HG03175 (cell line): ENCODE results near the gene RNF125.
"Not testable (repeated sequence)": the region's sequence is repeated elsewhere in the genome, so short reads cannot be mapped to it uniquely, and the experiment has no call there.

Experiments
- ATAC-seq: cut with Tn5 transposase; IDR thresholded peaks from one replicate; pipeline ENCODE4 v1.9.1; 2021; ENCODE audit warnings: mild to moderate bottlenecking, moderate library complexity; ENCODE audit not compliant: unreplicated experiment

Gene RNF125

DNA sequence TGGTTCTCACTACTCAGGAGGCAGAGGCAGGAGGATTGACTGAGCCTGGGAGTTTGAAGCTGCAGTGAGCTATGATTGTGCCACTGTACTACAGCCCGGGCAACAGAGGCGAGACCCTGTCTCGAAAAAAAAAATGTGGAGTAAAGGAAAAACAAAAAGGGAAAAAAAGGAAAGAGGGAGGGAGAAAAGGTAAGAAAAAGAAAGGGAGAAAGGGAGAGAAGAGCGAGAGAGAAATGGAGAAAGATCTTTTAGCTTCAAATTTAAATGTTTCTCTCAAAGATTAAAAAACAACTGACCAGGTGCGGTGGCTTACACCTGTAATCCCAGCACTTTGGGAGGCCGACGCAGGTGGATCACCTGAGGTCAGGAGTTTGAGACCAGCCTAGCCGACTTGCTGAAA is 65.2 kb downstream of the RNF125 start:
- ATAC-seq, result no peak

DNA sequence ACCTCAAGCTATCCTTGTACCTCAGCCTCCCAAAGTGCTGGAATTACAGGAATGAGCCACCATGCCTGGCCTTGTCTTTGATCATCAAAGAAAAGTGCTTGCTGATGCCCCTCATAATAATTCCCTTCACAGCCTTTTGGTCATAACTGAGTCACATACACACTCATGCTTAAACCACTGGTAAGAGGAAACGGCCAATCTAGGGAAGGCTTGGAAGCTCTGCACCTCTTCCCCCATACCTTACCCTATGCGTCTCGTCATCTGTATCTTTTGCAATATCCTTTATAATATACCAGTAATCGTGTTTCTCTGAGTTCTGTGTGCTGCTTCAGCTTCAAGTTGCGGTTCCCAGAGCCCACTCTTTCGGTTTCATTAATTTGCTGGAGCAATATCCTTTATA is 68.3 kb downstream of the RNF125 start:
- no peak for ATAC-seq

DNA sequence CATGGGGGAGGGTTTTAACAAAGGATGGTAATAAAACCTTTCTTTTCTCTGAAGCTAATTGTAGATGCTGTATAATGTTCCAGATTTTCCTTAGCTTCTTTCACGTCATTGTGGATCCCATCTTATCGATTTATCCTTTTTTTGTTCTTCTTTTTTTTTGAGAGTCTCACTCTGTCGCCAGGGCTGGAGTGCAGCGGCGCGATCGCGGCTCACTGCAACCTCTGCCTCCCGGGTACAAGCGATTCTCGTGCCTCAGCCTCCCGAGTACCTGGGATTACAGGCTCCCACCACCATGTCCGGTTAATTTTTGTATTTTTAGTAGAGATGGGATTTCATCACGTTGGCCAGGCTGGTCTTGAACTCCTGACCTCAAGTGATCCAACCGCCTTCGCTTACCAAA is 72.2 kb downstream of the RNF125 start:
- ATAC-seq, result not testable (repeated sequence)

DNA sequence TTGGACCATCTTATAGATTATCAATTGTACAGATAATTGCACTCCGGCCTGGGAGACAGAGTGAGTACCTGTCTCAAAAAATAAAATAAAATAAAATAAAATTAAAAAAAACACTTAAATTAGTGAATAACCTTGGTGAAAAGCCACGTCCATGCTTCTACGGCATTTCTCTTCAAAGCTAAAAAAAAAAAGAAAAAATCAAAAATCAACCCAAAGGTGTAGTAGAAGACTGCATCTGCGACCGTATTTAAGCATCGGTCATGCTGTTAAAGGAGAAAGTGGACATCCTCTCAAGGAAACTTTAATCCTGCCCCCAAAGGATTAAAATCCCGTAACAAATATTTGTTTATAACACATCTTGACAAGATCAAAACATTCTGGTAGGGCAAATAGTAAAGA is 72.7 kb downstream of the RNF125 start:
- ATAC-seq, result no peak

DNA sequence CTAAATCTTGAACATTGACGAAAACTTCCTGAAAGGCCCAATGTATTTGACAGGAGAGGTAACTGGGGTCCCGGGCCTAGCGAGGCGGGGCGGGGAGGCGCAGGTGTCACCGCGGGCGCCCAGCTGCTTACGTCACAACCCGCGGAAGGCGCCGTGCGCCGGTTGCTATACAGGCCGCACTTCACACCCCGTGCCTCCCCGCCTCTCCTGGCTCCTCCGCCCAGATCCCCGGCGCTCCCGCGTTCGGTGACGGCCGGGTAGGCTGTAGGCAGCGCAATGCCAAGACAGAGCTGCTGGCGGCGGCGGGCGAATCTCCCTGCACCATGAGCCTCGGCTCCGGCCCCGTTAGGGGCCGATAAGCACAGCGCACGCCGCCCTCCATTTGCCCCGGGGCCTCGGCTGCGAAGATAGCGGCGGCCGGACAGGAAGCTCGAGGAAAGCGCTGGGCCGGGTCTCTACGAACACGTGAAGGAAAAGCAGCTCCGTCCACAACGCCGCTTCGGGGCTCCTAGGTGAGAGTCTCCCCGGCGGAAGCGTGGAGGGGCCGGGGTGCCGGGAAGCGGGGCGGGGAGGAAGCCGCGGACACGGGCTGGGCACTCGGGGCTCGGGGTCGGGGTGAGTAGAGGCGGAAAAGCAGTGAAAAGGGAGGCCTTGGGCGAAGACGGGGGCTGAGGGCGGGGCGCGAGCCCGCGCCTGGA is 73.2 kb downstream of the RNF125 start, which contains the start of gene RNF138:
Gene RNF138 (plus strand): TSS at position 151 of the 698 bp plus-strand sequence. CDS start 903 bp downstream, outside the sequence.
- ATAC-seq, result peak; percentile 64

DNA sequence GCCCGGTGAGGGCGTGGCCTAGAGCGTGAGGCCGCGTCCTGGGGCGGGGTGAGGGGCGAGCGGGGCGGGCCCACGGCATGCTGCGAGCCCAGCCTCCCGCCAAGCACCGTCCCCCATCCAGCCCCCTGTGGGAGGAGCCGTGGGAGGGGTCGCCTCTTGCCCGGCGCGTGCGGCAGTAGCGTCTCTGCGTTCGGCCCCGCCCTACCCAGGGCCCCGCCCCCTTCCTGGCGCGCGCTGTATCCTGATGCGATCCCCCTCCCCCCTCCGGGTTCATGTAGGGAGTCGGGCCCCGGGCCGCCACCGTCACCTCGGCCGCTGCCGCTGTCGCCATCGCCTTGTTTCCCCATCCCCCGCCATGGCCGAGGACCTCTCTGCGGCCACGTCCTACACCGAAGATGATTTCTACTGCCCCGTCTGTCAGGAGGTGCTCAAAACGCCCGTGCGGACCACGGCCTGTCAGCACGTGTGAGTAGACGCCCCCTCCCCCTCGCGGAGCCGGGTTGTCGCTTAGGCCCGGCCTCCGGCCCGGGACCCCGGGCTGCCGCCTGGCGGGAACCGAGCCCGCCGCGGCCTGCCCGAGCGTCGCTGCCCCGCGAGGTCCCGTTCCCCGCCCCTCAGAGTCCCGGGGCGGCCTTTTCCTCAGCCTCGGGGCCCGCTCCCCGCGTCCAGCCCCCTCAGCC is 73.9 kb downstream of the RNF125 start:
- ATAC-seq, result peak; percentile 75

DNA sequence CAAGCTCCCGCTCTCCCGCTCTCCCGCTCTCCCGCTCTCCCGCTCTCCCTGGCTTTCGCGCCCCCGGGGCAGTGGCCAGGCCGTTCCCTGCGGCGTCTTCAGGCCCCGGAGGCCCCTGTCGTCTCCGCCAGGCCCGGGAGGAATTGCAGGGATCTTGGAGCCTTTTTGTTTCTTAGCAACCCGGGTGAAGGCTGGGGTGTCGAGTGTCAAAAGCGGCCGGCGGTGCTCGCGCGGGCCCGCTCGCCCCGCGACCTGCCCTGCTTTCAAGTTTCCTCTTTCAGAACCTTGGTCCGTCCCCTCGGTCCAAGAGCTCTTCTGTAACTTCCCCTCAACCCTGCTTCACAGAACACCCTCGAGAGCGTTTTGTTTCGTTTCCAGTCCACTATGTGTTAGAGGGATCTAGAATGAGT is 74.5 kb downstream of the RNF125 start:
- ATAC-seq, result peak; percentile 34

DNA sequence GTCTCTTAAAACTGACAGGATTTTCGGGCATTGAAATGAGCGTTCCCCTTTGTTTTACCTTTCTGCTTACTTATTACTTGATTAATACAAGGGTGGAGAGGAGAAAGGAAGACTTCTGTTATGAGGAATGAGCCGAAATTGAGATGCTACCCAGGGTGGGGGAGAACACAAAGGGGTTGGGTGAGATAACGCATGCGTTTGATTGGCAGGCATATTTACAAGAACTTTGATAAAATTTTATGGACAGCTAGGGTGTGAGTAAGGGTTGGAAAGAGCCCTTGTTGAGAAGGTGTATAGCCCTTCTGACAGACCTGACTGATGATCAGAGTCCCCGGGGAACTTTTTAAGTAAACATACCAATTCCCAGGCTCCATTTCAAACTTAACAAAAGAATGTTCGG is 74.9 kb downstream of the RNF125 start:
- ATAC-seq, result no peak

DNA sequence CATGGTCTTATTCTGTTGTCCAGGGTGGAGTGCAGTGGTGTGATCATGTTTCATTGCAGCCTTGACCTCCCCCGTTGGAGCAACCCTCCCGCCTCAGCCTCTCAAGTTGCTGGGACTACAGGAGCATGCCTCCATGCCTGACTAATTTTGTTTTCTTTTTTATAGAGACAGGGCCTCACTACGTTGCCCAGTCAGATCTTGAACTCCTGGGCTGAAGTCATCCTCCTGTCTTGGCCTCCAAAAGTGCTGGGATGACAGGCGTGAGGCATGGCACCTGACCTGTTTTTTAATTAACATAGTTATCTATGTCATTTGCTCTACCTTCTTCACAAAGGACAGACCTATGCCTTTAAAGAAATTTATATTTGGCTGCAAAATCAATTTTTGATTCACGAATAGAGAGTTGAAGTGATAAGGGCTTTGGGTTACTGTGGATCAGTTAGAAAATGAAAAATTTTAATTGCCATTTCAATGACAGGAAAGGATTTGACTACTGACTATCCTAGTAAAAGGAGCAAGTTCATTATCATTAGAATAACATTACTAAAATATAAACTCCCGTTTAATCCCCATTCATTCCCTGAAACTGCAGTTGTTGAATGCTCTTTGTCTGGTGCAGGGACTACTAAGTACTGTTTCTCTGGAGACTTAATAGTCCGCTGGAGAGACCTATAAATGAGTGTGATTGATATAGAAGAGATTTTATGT is 76.7 kb downstream of the RNF125 start:
- ATAC-seq, result no peak

DNA sequence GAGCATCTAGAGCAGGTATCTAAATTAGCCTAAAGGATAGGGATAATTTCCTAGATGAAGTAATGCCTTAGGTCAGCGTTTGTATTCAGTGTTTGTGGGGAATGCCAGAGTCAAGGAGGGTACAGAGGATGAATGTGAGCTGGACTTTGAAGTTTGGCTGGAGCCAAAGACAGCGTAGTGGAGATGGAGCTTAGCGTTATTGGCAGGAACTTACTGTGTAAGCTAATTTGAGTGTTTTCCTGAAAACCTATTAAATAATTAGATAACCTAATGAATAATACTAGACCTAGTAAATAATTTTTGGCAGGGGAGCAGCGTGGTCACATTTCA is 77.2 kb downstream of the RNF125 start:
- no peak for ATAC-seq

DNA sequence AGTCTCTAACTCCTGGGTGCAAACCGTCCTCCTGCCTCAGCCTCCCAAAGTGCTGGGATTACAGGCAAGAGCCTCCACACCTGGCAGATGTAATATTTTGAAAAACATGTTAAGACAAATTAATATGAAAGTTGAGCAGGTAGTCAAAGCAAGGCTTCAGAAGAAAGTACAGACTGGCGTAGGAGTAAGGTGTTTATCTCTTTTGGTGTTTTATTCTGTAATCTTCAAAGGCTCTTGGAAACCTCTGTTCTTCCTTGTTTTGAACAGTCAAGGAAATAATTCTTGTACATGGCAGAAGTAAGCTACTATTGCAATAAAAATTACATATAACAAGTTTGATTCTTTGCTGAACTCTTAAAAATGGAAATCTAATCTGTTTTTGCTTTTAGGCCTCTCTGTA is 78.3 kb downstream of the RNF125 start:
- no peak for ATAC-seq

DNA sequence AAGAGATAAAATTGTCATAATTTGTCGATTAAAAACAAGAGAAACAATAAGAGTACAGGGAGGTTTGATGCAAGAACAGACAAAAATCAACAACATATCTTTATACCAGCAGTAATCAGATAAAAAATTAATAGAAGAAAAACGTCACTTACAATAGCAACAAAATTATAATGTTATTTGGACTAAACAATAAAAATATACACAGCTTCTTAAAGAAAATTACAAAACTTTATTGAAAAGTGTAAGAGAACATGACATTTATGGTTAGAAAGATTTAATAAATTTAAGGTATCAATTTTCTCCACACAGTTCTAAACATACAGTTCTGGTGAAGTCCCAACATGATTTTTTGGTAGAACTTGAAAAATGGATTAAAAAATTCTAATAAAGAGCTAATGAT is 85.9 kb downstream of the RNF125 start:
- no peak for ATAC-seq

DNA sequence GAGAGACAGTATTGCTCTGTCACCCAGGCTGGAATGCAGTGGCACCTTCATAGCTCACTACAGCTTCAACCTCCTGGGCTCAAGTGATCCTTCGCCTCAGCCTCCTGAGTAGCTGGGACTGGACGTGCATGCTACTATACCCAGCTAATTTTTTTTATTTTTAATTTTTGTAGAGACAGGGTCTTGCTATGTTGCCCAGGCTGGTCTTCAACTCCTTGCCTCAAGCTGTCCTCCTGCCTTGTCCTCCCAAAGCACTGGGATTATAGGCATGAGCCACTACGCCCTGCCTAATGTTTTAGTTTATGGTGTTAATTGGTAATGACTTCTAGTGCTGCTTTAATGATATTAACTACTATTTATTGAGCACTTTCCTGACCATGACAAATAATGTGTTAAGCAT is 91.4 kb downstream of the RNF125 start:
- ATAC-seq, result no peak

DNA sequence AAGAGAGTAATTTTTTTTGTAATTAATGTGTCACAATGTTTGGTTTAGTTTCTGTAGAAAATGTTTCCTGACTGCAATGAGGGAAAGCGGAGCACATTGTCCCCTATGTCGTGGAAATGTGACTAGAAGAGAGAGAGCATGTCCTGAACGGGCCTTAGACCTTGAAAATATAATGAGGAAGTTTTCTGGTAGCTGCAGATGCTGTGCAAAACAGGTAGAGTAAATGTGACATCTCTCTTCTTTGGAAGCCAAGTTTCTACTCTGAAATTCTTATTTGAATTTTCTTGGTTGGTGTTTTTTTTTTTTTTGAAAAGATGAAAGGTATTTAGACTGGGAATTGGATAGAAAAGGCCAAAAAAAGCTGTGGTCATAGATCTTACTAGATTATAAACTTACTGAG is 93.1 kb downstream of the RNF125 start:
- no peak for ATAC-seq

DNA sequence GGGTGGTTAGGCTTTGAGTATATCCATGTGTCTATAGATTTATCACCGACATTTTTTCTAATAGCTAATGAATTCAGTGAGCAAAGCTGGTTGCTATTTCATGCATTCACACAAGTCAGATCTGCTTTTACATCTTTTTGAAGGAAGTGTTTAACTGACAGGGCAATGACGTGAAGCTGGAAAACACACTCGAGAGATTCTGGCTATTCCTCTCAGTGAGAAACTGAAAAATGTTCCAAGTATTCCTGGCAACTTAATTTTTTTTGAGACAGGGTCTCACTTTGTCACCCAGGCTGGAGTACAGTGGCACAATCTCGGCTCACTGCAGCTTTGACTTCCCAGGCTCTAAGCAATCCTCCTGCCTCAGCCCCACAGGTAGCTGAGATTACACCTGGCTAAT is 94.2 kb downstream of the RNF125 start:
- ATAC-seq, result no peak

DNA sequence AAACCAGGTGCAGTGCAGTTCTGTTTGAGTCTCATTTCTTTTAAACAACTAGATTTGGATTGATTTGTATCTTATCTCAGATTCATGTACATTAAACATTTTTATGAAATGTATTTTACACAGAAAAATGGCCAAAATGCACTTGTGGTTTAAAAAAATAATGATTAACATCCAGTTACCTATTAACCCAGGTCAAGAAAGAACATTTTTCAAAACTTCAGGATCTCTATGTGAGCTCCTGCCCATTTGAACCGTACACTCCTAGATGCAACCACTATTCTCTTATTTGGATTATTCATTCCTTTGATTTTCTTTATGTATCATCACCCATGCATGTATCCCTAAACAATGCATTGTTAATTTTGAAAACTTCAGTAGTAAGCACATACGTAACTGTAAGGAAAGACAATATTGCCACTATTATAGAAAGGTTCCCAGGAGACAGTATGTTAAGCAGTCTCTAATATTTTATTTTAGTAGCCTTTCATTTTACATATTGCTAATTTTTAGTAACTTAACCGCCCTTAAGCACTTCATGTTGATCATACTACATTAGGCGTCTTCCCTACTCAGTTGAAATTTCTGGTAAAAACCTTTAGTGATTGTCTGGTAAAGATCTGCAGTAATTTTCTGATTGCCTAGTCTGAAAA is 95.8 kb downstream of the RNF125 start:
- ATAC-seq, result no peak

DNA sequence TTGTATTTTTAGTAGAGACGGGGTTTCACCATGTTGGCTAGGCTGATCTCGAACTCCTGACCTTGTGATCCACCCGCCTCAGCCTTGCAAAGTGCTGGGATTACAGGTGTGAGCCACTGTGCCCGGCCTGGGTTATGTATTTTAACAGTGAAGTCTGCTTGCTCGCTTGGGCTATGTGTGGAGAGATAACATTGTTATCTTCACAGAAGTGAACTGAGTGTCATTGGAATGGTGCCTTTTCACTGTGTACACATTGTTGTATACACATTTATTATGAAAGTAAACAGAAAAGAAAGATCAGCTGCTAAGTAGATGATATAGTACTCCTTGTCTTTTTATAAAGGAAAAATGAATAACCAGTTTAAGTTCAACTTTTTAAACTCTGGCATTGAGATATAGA is 103.4 kb downstream of the RNF125 start:
- ATAC-seq, result no peak
